Measurements from ENCODE around the gene MORF4L1.
"Not testable (repeated sequence)": the region's sequence is repeated elsewhere in the genome, so short reads cannot be mapped to it uniquely, and the experiment has no call there.

The MORF4L1 gene

GRCh38 chr15:78859971-78860719 lies 12.5 kb upstream of the MORF4L1 start:
- DNase-seq (ENCODE audit: low read depth) = peak; percentile 68

GRCh38 chr15:78865585-78865984 lies 7.1 kb upstream of the MORF4L1 start:
- not testable (repeated sequence) for DNase-seq (ENCODE audit: low read depth)

GRCh38 chr15:78866031-78866430 lies 6.7 kb upstream of the MORF4L1 start:
- DNase-seq (ENCODE audit: low read depth) = not testable (repeated sequence)

GRCh38 chr15:78866803-78867202 lies 5.9 kb upstream of the MORF4L1 start:
- no peak for DNase-seq (ENCODE audit: low read depth)

GRCh38 chr15:78868366-78868765 lies 4.3 kb upstream of the MORF4L1 start:
- DNase-seq (ENCODE audit: low read depth) = no peak

- not testable (repeated sequence) for DNase-seq (ENCODE audit: low read depth)
Measured at GRCh38 chr15:78871483-78872127, 1.1 kb upstream of the MORF4L1 start.

GRCh38 chr15:78872972-78873792 lies 492 bp downstream of the MORF4L1 start:
- peak; percentile 87 for DNase-seq (ENCODE audit: low read depth)

- DNase-seq (ENCODE audit: low read depth) = peak; percentile 15
Measured at GRCh38 chr15:78873793-78874765, 1.4 kb downstream of the MORF4L1 start.

GRCh38 chr15:78875107-78875914 lies 2.6 kb downstream of the MORF4L1 start:
- DNase-seq (ENCODE audit: low read depth) = no peak

- DNase-seq (ENCODE audit: low read depth) = not testable (repeated sequence)
Measured at GRCh38 chr15:78876954-78877353, 4.3 kb downstream of the MORF4L1 start.

GRCh38 chr15:78878356-78878755 lies 5.7 kb downstream of the MORF4L1 start:
- no peak for DNase-seq (ENCODE audit: low read depth)

- no peak for DNase-seq (ENCODE audit: low read depth)
Measured at GRCh38 chr15:78879517-78880241, 7.0 kb downstream of the MORF4L1 start.

GRCh38 chr15:78880242-78880533 lies 7.5 kb downstream of the MORF4L1 start:
- DNase-seq (ENCODE audit: low read depth) = no peak

GRCh38 chr15:78880813-78881212 lies 8.1 kb downstream of the MORF4L1 start:
- DNase-seq (ENCODE audit: low read depth) = no peak

GRCh38 chr15:78881681-78882080 lies 9.0 kb downstream of the MORF4L1 start:
- DNase-seq (ENCODE audit: low read depth) = no peak

GRCh38 chr15:78889000-78889399 lies 16.3 kb downstream of the MORF4L1 start:
- no peak for DNase-seq (ENCODE audit: low read depth)

- no peak for DNase-seq (ENCODE audit: low read depth)
Measured at GRCh38 chr15:78893538-78893937, 20.8 kb downstream of the MORF4L1 start.

GRCh38 chr15:78895471-78895870 lies 22.8 kb downstream of the MORF4L1 start:
- no peak for DNase-seq (ENCODE audit: low read depth)

- DNase-seq (ENCODE audit: low read depth) = no peak
Measured at GRCh38 chr15:78898540-78898939, 25.9 kb downstream of the MORF4L1 start.
